GM19099 (cell line): ENCODE results near the gene DNM3.

ENCODE experiments used
- POLR2A ChIP-seq: IDR thresholded peaks from 3 replicates; pipeline ENCODE4 v1.6.1; 2011; ENCODE audit warnings: low read depth; ENCODE audit not compliant: insufficient read length; ENCODE audit errors: extremely low read depth

Gene DNM3

GRCh38 chr1:171849245-171849898, 8.1 kb downstream of the DNM3 start:
- no peak for TF ChIP-seq POLR2A

GRCh38 chr1:171850651-171851350, 9.5 kb downstream of the DNM3 start:
- no peak for TF ChIP-seq POLR2A

- no peak for TF ChIP-seq POLR2A
Observed at GRCh38 chr1:171852272-171852671, 11.0 kb downstream of the DNM3 start.

GRCh38 chr1:171855381-171855780, 14.1 kb downstream of the DNM3 start:
- TF ChIP-seq POLR2A, result no peak

- no peak for TF ChIP-seq POLR2A
Observed at GRCh38 chr1:171858696-171859095, 17.4 kb downstream of the DNM3 start.

GRCh38 chr1:171860696-171861095, 19.4 kb downstream of the DNM3 start:
- no peak for TF ChIP-seq POLR2A

- TF ChIP-seq POLR2A, result no peak
Observed at GRCh38 chr1:171863531-171863930, 22.2 kb downstream of the DNM3 start.

- TF ChIP-seq POLR2A, result no peak
Observed at GRCh38 chr1:171864308-171864707, 23.0 kb downstream of the DNM3 start.

GRCh38 chr1:171865106-171865505, 23.8 kb downstream of the DNM3 start:
- no peak for TF ChIP-seq POLR2A

GRCh38 chr1:171867236-171867635, 25.9 kb downstream of the DNM3 start:
- TF ChIP-seq POLR2A, result no peak

- no peak for TF ChIP-seq POLR2A
Observed at GRCh38 chr1:171868217-171868803, 27.0 kb downstream of the DNM3 start.

GRCh38 chr1:171869097-171869496, 27.8 kb downstream of the DNM3 start:
- TF ChIP-seq POLR2A, result no peak

GRCh38 chr1:171871848-171872247, 30.6 kb downstream of the DNM3 start:
- TF ChIP-seq POLR2A, result no peak

GRCh38 chr1:171872430-171872829, 31.1 kb downstream of the DNM3 start:
- no peak for TF ChIP-seq POLR2A

GRCh38 chr1:171873664-171874063, 32.4 kb downstream of the DNM3 start:
- TF ChIP-seq POLR2A, result no peak

GRCh38 chr1:171877701-171878100, 36.4 kb downstream of the DNM3 start:
- TF ChIP-seq POLR2A, result no peak
